OCI-LY7 (cell line): Measurements from ENCODE around the gene CT47A1. TPM values are rescaled to one million over a fixed set of nuclear protein-coding genes. Genes with fewer than 3 reads are reported as not detected.

ENCODE experiments used
- BruUV-seq: library from RNA; stranded (reverse); fragments of 400-500 nt; replicated peaks from 2 replicates; lab custom pipeline; 2021; lab: Mats Ljungman, UMichigan
- CTCF ChIA-PET: fragments of 300-600 bp; sonication (Branson Sonifier 250); formaldehyde crosslinking; loops from one replicate; lab custom pipeline; 2022; ENCODE audit warnings: antibody characterized with exemption; ENCODE audit not compliant: unreplicated experiment; lab: Charles Lee
- POLR2A ChIA-PET: fragments of 300-600 bp; sonication (Branson Sonifier 250); formaldehyde crosslinking; loops from one replicate; lab custom pipeline; 2022; ENCODE audit warnings: antibody characterized with exemption; lab: Charles Lee
- DNase-seq: peaks from one replicate; pipeline ENCODE4 v3.0.0-alpha.2; 2015; ENCODE audit warnings: low spot score
- H2AFZ ChIP-seq: fragments of 200-600 bp; sonication (generic), shearing (Covaris generic); 2 replicates; pipeline ENCODE4 v1.6.1; 2014; ENCODE audit warnings: mild to moderate bottlenecking, antibody characterized with exemption, low read length, moderate library complexity
- H3K27ac ChIP-seq: fragments of 200-600 bp; sonication (generic); 2 replicates; pipeline ENCODE4 v1.5.1; 2014; ENCODE audit warnings: mixed run types, low read depth, mild to moderate bottlenecking, moderate library complexity, low read length, inconsistent platforms; ENCODE audit not compliant: poor library complexity, severe bottlenecking
- H3K36me3 ChIP-seq: fragments of 200-600 bp; sonication (generic); 2 replicates; pipeline ENCODE4 v1.6.1; 2014; ENCODE audit warnings: mild to moderate bottlenecking, antibody characterized with exemption, low read length, moderate library complexity, mixed read lengths; ENCODE audit not compliant: insufficient read depth
- H3K4me1 ChIP-seq: fragments of 200-600 bp; sonication (generic); 2 replicates; pipeline ENCODE4 v1.5.1; 2014; ENCODE audit warnings: mild to moderate bottlenecking, low read length; ENCODE audit not compliant: insufficient read depth, poor library complexity, severe bottlenecking
- H3K4me2 ChIP-seq: fragments of 200-600 bp; sonication (generic); 2 replicates; pipeline ENCODE4 v1.6.1; 2014; ENCODE audit warnings: mild to moderate bottlenecking, low read length
- H3K4me3 ChIP-seq: fragments of 200-600 bp; sonication (generic); 2 replicates; pipeline ENCODE4 v1.5.1; 2014; ENCODE audit warnings: mild to moderate bottlenecking, low read depth, low read length; ENCODE audit not compliant: poor library complexity, severe bottlenecking
- H3K79me2 ChIP-seq: fragments of 200-600 bp; sonication (generic); 2 replicates; pipeline ENCODE4 v1.6.1; 2016; ENCODE audit warnings: low read depth, mild to moderate bottlenecking, low read length, moderate library complexity, mixed read lengths; ENCODE audit not compliant: insufficient read depth
- H3K9me2 ChIP-seq: fragments of 200-600 bp; sonication (generic); 2 replicates; pipeline ENCODE4 v1.6.1; 2016; ENCODE audit warnings: mild to moderate bottlenecking, low read length, mixed read lengths; ENCODE audit not compliant: insufficient read depth
- H3K9me3 ChIP-seq: fragments of 200-600 bp; sonication (generic); 2 replicates; pipeline ENCODE4 v1.6.1; 2014; ENCODE audit warnings: mild to moderate bottlenecking, mixed run types, low read length, mixed read lengths
- H4K20me1 ChIP-seq: fragments of 200-600 bp; sonication (generic); 2 replicates; pipeline ENCODE4 v1.6.1; 2014; ENCODE audit warnings: mild to moderate bottlenecking, antibody characterized with exemption, low read length, moderate library complexity, mixed read lengths; ENCODE audit not compliant: insufficient read depth
- CTCF ChIP-seq: fragments of 200-600 bp; sonication (generic); conservative IDR thresholded peaks from 2 replicates; pipeline ENCODE4 v1.5.1; 2014; ENCODE audit warnings: mild to moderate bottlenecking, antibody characterized with exemption, low read length, moderate library complexity, mixed read lengths
- EZH2phosphoT487 ChIP-seq: fragments of 200-600 bp; sonication (generic); IDR thresholded peaks from 2 replicates; pipeline ENCODE4 v1.6.1; 2018; ENCODE audit warnings: low read depth, borderline replicate concordance, mild to moderate bottlenecking, mixed run types, antibody characterized with exemption, low read length, moderate library complexity, mixed read lengths
- intact Hi-C: fragments of 100-400 bp; cut with micrococcal nuclease; formaldehyde crosslinking; loops from one replicate; pipeline ENCODE4 v1.10.0; 2022; ENCODE audit not compliant: unreplicated experiment
- total RNA-seq, 2 experiments: library from RNA; depleted of rRNA in 1 of 2; stranded (reverse); fragments of >200 nt in 1 of 2; shearing (Covaris generic) in 1 of 2; gene quantifications; 2 replicates each; pipeline ENCODE4 v1.2.3, GENCODE V29; 2014 to 2022

Gene CT47A1
- total RNA-seq, 2 experiments from 2014 or later = not detected

- no peak for DNase-seq
- no peak overlapping the region for H2AFZ ChIP-seq
- TF ChIP-seq CTCF (no peak), EZH2phosphoT487 (no peak)
- H3K9me2 ChIP-seq = no peaks in the 10 kb centered on the region
- H3K79me2 ChIP-seq = no peaks in the 10 kb centered on the region
- CTCF ChIA-PET = no interaction called here
- no TSS peak for BruUV-seq
- no peaks in the 10 kb centered on the region for H4K20me1 ChIP-seq
- H3K4me3 ChIP-seq = no peak overlapping the region
- H3K36me3 ChIP-seq = no peaks in the 10 kb centered on the region
- H3K4me2 ChIP-seq = no peak overlapping the region
- H3K4me1 ChIP-seq = no peaks in the 10 kb centered on the region
- H3K9me3 ChIP-seq = no peaks in the 10 kb centered on the region
- intact Hi-C loops = no loop called here
- H3K27ac ChIP-seq = no peak overlapping the region
- POLR2A ChIA-PET = interaction anchor here (0.6 to 0.8 kb wide), 3 partner anchors 11 to 1016 kb away, joined by 3 read pairs; no protein-coding TSS in a partner anchor
Measured at GRCh38 chrX:121028419-121028818, 42.9 kb upstream of the CT47A1 start.

- no peak overlapping the region for H3K27ac ChIP-seq
- no peaks in the 10 kb centered on the region for H3K9me3 ChIP-seq
- no peak for DNase-seq
- no peaks in the 10 kb centered on the region for H3K9me2 ChIP-seq
- H3K4me2 ChIP-seq = no peak overlapping the region
- H3K79me2 ChIP-seq = no peaks in the 10 kb centered on the region
- CTCF ChIA-PET = no interaction called here
- POLR2A ChIA-PET = no interaction called here
- H4K20me1 ChIP-seq = no peaks in the 10 kb centered on the region
- BruUV-seq = no TSS peak
- H3K4me3 ChIP-seq = no peak overlapping the region
- H2AFZ ChIP-seq = no peak overlapping the region
- TF ChIP-seq CTCF (no peak), EZH2phosphoT487 (no peak)
- intact Hi-C loops = no loop called here
- H3K36me3 ChIP-seq = no peaks in the 10 kb centered on the region
- H3K4me1 ChIP-seq = no peaks in the 10 kb centered on the region
Measured at GRCh38 chrX:121014826-121015225, 29.3 kb upstream of the CT47A1 start.

GRCh38 chrX:121013897-121014455 lies 28.4 kb upstream of the CT47A1 start:
- POLR2A ChIA-PET = no interaction called here
- BruUV-seq = no TSS peak
- no peak overlapping the region for H3K4me3 ChIP-seq
- H3K36me3 ChIP-seq = no peaks in the 10 kb centered on the region
- no peaks in the 10 kb centered on the region for H3K79me2 ChIP-seq
- no peaks in the 10 kb centered on the region for H3K4me1 ChIP-seq
- H3K4me2 ChIP-seq = no peak overlapping the region
- intact Hi-C loops = no loop called here
- DNase-seq = no peak
- H3K9me3 ChIP-seq = no peaks in the 10 kb centered on the region
- H4K20me1 ChIP-seq = no peaks in the 10 kb centered on the region
- H3K27ac ChIP-seq = no peak overlapping the region
- TF ChIP-seq CTCF (no peak), EZH2phosphoT487 (no peak)
- H3K9me2 ChIP-seq = no peaks in the 10 kb centered on the region
- CTCF ChIA-PET = no interaction called here
- no peak overlapping the region for H2AFZ ChIP-seq
